Astrocyte (in vitro differentiated cells and primary cell): ENCODE measurements around the gene RELN. TPM values are rescaled to one million over a fixed set of nuclear protein-coding genes. Genes with fewer than 3 reads are reported as not detected.
"Not testable (repeated sequence)": the region's sequence is repeated elsewhere in the genome, so short reads cannot be mapped to it uniquely, and the experiment has no call there.

ENCODE experiments used
- DNase-seq: peaks from one replicate; pipeline ENCODE4 v3.0.0-alpha.2; 2010; ENCODE audit warnings: low read depth
- FAIRE-seq: peaks from 2 replicates; lab custom pipeline; 2011; peaks lifted over from hg19 to GRCh38; lab: Jason Lieb, UNC
- H2AFZ ChIP-seq: 2 replicates; pipeline ENCODE4 v1.6.0; 2012; ENCODE audit warnings: low read depth, low read length, inconsistent platforms
- H3K27ac ChIP-seq: 2 replicates; pipeline ENCODE4 v1.5.1; 2011; ENCODE audit warnings: low read depth, low read length, inconsistent platforms
- H3K27me3 ChIP-seq: 2 replicates; pipeline ENCODE4 v1.6.0; 2011; ENCODE audit warnings: low read length, inconsistent platforms; ENCODE audit not compliant: insufficient read depth
- H3K36me3 ChIP-seq: 2 replicates; pipeline ENCODE4 v1.5.1; 2011; ENCODE audit warnings: low read length, inconsistent platforms; ENCODE audit not compliant: insufficient read depth
- H3K4me1 ChIP-seq: 2 replicates; pipeline ENCODE4 v1.5.1; 2011; ENCODE audit warnings: low read length, inconsistent platforms; ENCODE audit not compliant: insufficient read depth
- H3K4me2 ChIP-seq: 2 replicates; pipeline ENCODE4 v1.6.0; 2012; ENCODE audit warnings: low read length, inconsistent platforms
- H3K4me3 ChIP-seq: 2 replicates; pipeline ENCODE4 v1.5.1; 2011; ENCODE audit warnings: low read depth, mild to moderate bottlenecking, low read length, inconsistent platforms; ENCODE audit not compliant: insufficient read depth
- H3K79me2 ChIP-seq: 2 replicates; pipeline ENCODE4 v1.6.0; 2012; ENCODE audit warnings: mild to moderate bottlenecking, low read length, inconsistent platforms; ENCODE audit not compliant: insufficient read depth
- H3K9ac ChIP-seq: 2 replicates; pipeline ENCODE4 v1.6.0; 2012; ENCODE audit warnings: mild to moderate bottlenecking, low read length, inconsistent platforms
- H3K9me3 ChIP-seq: 2 replicates; pipeline ENCODE4 v1.5.1; 2012; ENCODE audit warnings: low read depth, mild to moderate bottlenecking, low read length, inconsistent platforms; ENCODE audit not compliant: insufficient read depth
- H4K20me1 ChIP-seq: 2 replicates; pipeline ENCODE4 v1.6.0; 2012; ENCODE audit warnings: low read length, inconsistent platforms; ENCODE audit not compliant: insufficient read depth
- H3K27ac Mint-ChIP-seq: one replicate; pipeline ENCODE4 v1.8.0; 2021; ENCODE audit warnings: mild to moderate bottlenecking, mixed read lengths; ENCODE audit not compliant: unreplicated experiment
- H3K27me3 Mint-ChIP-seq: one replicate; pipeline ENCODE4 v1.8.0; 2021; ENCODE audit warnings: low read depth, mixed read lengths; ENCODE audit not compliant: unreplicated experiment
- H3K36me3 Mint-ChIP-seq: one replicate; pipeline ENCODE4 v1.8.0; 2021; ENCODE audit warnings: low read depth, mixed read lengths; ENCODE audit not compliant: unreplicated experiment
- H3K4me1 Mint-ChIP-seq: one replicate; pipeline ENCODE4 v1.8.0; 2021; ENCODE audit warnings: low read depth, mixed read lengths; ENCODE audit not compliant: unreplicated experiment
- H3K4me3 Mint-ChIP-seq: one replicate; pipeline ENCODE4 v1.8.0; 2021; ENCODE audit warnings: mild to moderate bottlenecking, moderate library complexity, mixed read lengths; ENCODE audit not compliant: unreplicated experiment
- H3K9me3 Mint-ChIP-seq: one replicate; pipeline ENCODE4 v1.8.0; 2021; ENCODE audit warnings: mild to moderate bottlenecking, mixed read lengths; ENCODE audit not compliant: unreplicated experiment
- CTCF ChIP-seq: IDR thresholded peaks from 2 replicates; pipeline ENCODE4 v1.5.1; 2011; ENCODE audit warnings: low read depth, mild to moderate bottlenecking, inconsistent platforms, low read length, moderate library complexity; ENCODE audit not compliant: insufficient read depth
- EZH2 ChIP-seq: IDR thresholded peaks from 2 replicates; pipeline ENCODE4 v1.6.1; 2012; ENCODE audit warnings: mild to moderate bottlenecking, low read length, inconsistent platforms; ENCODE audit not compliant: insufficient read depth
- total RNA-seq: library from RNA; stranded (reverse); gene quantifications from 2 replicates; pipeline ENCODE4 v1.2.1, GENCODE V29; 2021

Gene RELN
- total RNA-seq, 1 donor from 2014 or later, result 0.98 TPM

DNA sequence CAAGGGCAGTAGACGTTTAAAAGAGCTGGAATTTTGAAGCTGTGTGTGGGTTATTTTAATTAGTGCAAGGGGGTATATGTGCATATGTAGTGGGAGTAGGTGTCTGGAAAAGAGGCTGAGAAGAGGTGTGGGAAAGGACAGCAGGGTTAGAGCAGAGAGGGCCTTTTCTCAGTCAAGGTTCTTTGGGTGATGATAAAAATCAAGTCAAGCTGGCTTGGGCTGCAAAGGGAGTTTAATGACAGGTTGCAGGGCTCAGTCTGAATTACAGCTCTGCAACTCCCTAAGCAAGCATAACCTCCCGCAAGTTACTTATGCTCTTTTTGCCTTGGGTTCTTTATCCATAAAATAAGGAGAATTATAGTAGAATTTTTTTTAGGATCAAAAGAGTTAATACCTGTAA is 83.5 kb downstream of the RELN start:
- Histone ChIP-seq H4K20me1 (no peaks in the 10 kb centered on the region), H3K79me2 (no peaks in the 10 kb centered on the region), H3K4me2 (no peak overlapping the region), H3K27me3 (peaks cover 2% of the 10 kb centered on the region), H3K36me3 (no peaks in the 10 kb centered on the region), H3K9ac (no peak overlapping the region), H3K4me1 (no peaks in the 10 kb centered on the region), H3K27ac (no peak overlapping the region), H3K9me3 (no peaks in the 10 kb centered on the region), H2AFZ (no peak overlapping the region), H3K4me3 (no peak overlapping the region)
- H3K4me3 Mint-ChIP-seq, result no peak overlapping the region
- no peaks in the 10 kb centered on the region for H3K36me3 Mint-ChIP-seq
- no peaks in the 10 kb centered on the region for H3K9me3 Mint-ChIP-seq
- no peak for FAIRE-seq
- H3K27me3 Mint-ChIP-seq, result peaks cover 14% of the 10 kb centered on the region
- peaks cover 9% of the 10 kb centered on the region for H3K4me1 Mint-ChIP-seq
- TF ChIP-seq CTCF, result no peak
- TF ChIP-seq EZH2, result no peak
- no peak for DNase-seq
- H3K27ac Mint-ChIP-seq, result peak overlapping the region; percentile 78

DNA sequence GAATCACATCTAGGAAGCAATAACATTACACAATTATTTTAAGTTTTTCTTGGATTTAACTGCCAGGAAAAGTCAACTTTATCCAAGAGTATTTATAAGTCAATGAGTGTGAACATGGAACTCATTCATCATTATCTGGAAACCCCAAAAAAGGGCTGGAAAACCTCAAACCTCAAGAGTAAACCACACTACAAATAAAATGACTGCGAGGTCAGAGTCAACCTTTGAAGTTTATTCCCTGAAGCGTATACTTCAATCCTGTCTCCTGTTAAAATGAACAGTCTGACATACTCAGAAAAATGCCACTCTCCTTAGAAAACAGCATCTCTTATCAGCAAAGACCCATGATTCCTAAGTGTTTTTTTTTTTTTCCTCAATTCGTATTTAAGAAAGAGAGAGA is 86.5 kb downstream of the RELN start:
- Histone ChIP-seq H2AFZ (no peak overlapping the region), H3K27ac (no peak overlapping the region), H3K4me3 (no peak overlapping the region), H3K9me3 (no peaks in the 10 kb centered on the region), H3K9ac (no peak overlapping the region), H3K79me2 (no peaks in the 10 kb centered on the region), H3K4me1 (no peaks in the 10 kb centered on the region), H3K27me3 (peaks cover 2% of the 10 kb centered on the region), H3K4me2 (no peak overlapping the region), H3K36me3 (no peaks in the 10 kb centered on the region), H4K20me1 (no peaks in the 10 kb centered on the region)
- FAIRE-seq, result no peak
- H3K4me3 Mint-ChIP-seq, result no peak overlapping the region
- no peak overlapping the region for H3K27ac Mint-ChIP-seq
- peaks cover 34% of the 10 kb centered on the region for H3K27me3 Mint-ChIP-seq
- peaks cover 9% of the 10 kb centered on the region for H3K4me1 Mint-ChIP-seq
- peak; percentile 45 for DNase-seq
- TF ChIP-seq EZH2 (no peak), CTCF (no peak)
- peaks cover 7% of the 10 kb centered on the region for H3K9me3 Mint-ChIP-seq
- H3K36me3 Mint-ChIP-seq, result no peaks in the 10 kb centered on the region

- not testable (repeated sequence) for H3K4me2 ChIP-seq, H2AFZ ChIP-seq, H3K4me1 ChIP-seq, H3K27ac ChIP-seq, H3K27ac Mint-ChIP-seq, H3K9me3 ChIP-seq, H3K4me3 ChIP-seq, H4K20me1 ChIP-seq, H3K9ac ChIP-seq, H3K9me3 Mint-ChIP-seq, H3K27me3 ChIP-seq, FAIRE-seq, H3K36me3 ChIP-seq, H3K4me3 Mint-ChIP-seq, H3K36me3 Mint-ChIP-seq, DNase-seq, H3K79me2 ChIP-seq, H3K4me1 Mint-ChIP-seq
- H3K27me3 Mint-ChIP-seq, result peaks cover 26% of the 10 kb centered on the region
These were observed 92.6 kb downstream of the RELN start for GRCh38 chr7:103896826-103897225.
